SK-N-MC (cell line): Measurements from ENCODE around the gene ITGAD.

Experiments used
- DNase-seq: peaks from one replicate; pipeline ENCODE4 v3.0.0-alpha.2; 2011; ENCODE audit warnings: low read depth, low spot score
- H3K27ac ChIP-seq: fragments of 200-600 bp; sonication (generic); 2 replicates; pipeline ENCODE4 v1.5.1; 2016; ENCODE audit warnings: mixed run types
- H3K36me3 ChIP-seq: fragments of 200-600 bp; sonication (generic); 2 replicates; pipeline ENCODE4 v1.6.1; 2017; ENCODE audit warnings: antibody characterized with exemption, low read length, mixed read lengths; ENCODE audit not compliant: insufficient read depth
- H3K4me3 ChIP-seq: fragments of 200-600 bp; sonication (generic); 2 replicates; pipeline ENCODE4 v1.5.1; 2016
- H3K9ac ChIP-seq: fragments of 200-600 bp; sonication (generic); 2 replicates; pipeline ENCODE4 v1.8.0; 2017; ENCODE audit warnings: mixed run types, mixed read lengths; ENCODE audit not compliant: insufficient read length
- H3K9me3 ChIP-seq: fragments of 200-600 bp; sonication (generic); 2 replicates; pipeline ENCODE4 v1.6.1; 2017; ENCODE audit warnings: low read depth, mild to moderate bottlenecking, antibody characterized with exemption, low read length, moderate library complexity, mixed read lengths
- EZH2 ChIP-seq: fragments of 200-600 bp; sonication (generic); IDR thresholded peaks from one replicate; pipeline ENCODE4 v1.6.1; 2017; ENCODE audit warnings: antibody characterized with exemption
- FOXP2 ChIP-seq: optimal IDR thresholded peaks from 2 replicates; pipeline ENCODE3; 2011; ENCODE audit warnings: mild to moderate bottlenecking, moderate library complexity; ENCODE audit not compliant: insufficient read depth; ENCODE audit errors: extremely low read length, control extremely low read depth
- POLR2AphosphoS5 ChIP-seq: IDR thresholded peaks from 2 replicates; pipeline ENCODE4 v1.6.1; 2012; ENCODE audit warnings: mild to moderate bottlenecking, low read depth, low read length, borderline replicate concordance

The ITGAD gene

DNA sequence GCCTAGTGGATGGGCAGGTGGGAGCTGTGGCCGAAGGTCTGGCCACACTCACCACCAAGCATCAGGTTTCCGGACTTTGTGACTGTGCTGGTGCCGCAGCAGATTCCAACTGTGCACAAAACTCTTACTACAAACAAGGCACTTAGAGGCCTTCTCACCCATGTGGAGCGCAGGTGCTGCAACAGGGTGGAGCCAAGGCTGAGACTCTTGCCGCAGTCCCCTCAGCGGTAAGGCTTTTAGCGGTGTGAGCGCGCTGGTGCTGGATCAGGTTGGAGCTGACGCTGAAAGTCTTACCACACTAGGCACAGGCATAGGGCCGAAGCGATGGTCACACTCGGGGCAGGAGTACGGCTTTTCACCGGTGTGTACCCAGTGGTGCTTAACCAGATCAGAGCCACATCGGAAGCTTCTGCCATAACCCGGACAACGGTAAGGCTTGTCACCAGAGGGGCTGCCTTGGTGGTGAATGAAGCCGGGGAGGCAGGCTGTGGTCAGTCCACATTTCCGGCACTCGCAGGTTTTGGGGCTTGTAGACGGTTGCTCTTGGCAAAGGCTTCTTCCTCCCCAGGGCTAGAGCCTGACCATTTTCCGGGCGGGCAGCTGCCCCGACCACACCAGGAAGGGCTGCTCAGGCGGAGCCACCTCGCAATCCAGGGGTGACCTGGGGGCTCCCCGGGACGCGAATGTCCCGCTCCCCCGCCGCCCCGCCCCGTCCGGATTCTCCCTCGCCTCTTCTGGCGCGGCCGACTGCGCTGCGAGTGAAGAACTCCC, 65.1 kb downstream of the ITGAD start:
- Histone ChIP-seq H3K36me3 (0 out of 2 replicates have a peak, but pooled peaks cover 3% of the 10 kb centered on the region), H3K4me3 (peak overlapping the region; percentile 97), H3K9me3 (no peaks in the 10 kb centered on the region), H3K27ac (peak overlapping the region; percentile 98), H3K9ac (peak overlapping the region; percentile 96)
- TF ChIP-seq POLR2AphosphoS5: no peak
- no peak for TF ChIP-seq EZH2
- TF ChIP-seq FOXP2: no peak
- DNase-seq: no peak

DNA sequence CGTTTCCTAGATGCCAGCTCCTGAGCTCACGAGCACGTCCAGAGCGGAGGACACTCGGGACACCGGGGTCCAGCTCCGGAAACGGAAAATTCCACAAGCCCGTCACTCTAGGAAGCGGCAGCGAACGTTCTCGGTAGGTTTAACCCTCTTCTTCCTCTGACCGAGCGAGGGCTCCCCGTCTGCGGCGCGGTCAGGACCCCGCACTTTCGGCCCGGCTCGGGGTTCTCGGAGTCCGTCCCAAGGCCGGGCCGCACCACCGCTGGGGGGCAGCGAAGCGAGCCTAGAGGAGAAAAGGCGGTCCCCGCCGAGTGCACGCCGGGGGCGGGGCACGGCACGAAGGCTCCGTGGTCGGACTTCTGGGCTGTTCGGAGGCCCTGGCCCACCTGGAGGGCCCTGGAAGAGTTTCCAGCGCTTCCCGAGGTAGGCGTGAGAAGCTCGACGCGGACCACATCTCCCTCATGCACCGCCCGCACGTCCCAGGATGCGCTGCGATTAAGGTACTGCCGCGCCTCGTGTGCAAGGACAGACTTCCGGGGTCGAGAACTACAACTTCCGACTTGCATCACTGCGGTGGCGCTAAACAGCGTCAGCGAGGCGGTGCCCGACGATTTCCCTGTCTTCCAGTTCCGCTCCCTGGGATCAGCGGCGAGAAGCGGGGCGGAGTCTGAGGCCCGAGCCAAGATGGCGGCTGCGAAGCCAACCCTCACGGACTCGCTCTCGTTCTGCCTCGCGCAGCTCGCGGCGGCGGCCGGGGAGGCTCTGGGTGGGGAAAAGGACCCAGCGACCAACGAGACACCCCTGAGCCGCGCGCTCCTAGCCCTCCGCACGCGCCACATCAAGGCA, 65.9 kb downstream of the ITGAD start, which contains the start of gene ARMC5:
Gene ARMC5, plus strand, starts transcription at position 658 of the 843 bp plus-strand sequence. Its CDS starts 24 bp downstream, at position 682.
- 0 out of 2 replicates have a peak, but pooled peaks cover 3% of the 10 kb centered on the region for H3K36me3 ChIP-seq
- peak within 1 kb of the TSS; percentile 96 for H3K9ac ChIP-seq
- no peaks in the 10 kb centered on the region for H3K9me3 ChIP-seq
- H3K27ac ChIP-seq: peak within 1 kb of the TSS; percentile 98
- TF ChIP-seq POLR2AphosphoS5 (peak; percentile 78), FOXP2 (peak; percentile 76), EZH2 (no peak)
- H3K4me3 ChIP-seq: peak within 1 kb of the TSS; percentile 97
- peak; percentile 85 for DNase-seq

DNA sequence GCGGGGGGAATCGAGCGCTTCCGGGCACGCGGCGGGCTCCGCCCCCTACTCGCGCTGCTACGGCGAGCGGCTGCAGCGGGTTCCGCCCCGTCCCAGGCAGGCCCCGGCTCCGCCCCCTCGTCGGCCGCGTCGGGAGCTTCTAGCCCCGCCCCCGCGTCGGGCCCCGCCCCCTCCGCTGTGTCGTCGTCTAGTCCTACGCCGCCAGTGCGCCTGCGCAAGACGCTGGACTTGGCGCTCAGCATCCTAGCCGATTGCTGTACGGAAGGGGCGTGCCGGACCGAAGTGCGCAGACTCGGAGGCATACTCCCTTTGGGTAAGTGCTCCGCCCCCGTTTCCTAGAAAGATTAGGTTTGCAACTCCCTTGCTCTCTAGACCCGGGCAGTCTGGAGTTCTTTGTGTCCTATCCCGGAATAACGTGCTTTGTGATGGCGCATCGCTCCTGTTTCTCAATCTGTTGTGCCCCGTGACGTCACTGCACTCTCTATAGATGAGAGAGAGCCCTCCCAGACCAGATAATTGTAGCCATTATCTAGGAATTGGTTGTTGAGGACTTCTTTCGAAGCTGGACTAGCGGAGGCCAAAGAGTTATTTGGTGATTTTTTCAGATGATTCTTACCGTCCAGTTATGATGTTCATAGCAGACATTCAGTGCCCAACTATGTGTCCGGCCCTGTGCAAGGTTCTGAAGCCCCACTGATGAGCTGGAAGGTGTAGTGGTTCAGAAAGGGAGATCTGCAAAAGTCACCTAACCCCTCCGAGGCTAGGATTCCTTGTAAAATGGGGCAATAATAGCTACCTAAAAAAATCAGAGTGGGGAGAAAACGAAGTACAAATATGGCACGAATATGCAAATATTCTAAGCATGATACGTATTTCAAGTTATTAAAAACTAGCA, 66.8 kb downstream of the ITGAD start:
- Histone ChIP-seq H3K36me3 (0 out of 2 replicates have a peak, but pooled peaks cover 3% of the 10 kb centered on the region), H3K9ac (peak overlapping the region; percentile 96), H3K4me3 (peak overlapping the region; percentile 97), H3K27ac (peak overlapping the region; percentile 98), H3K9me3 (no peaks in the 10 kb centered on the region)
- peak; percentile 95 for DNase-seq
- peak; percentile 44; the same call in 1 of the 2 replicates for TF ChIP-seq POLR2AphosphoS5
- no peak for TF ChIP-seq EZH2
- TF ChIP-seq FOXP2: peak; percentile 6

DNA sequence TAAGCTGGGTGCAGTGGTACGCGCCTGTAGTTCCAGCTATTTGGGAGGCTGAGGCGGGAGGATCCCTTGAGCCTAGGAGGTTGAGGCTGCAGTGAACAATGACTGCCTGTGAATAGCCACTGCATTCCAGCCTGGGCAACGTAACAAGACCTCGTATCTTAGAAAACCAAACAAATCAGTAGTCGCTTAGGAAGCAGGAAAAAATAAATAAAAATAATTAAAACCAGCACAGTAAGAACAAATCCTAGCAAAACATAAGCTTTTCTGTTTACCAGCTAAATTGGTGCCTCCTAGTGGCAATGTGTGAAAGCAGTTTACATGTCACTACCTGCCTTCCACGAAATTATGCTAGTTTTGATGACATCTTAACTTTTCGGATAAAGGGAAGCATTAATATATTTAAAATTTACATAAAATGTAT, 67.5 kb downstream of the ITGAD start:
- H3K9ac ChIP-seq: no peak overlapping the region
- peak overlapping the region; percentile 97 for H3K4me3 ChIP-seq
- H3K36me3 ChIP-seq: 0 out of 2 replicates have a peak, but pooled peaks cover 3% of the 10 kb centered on the region
- no peak for DNase-seq
- TF ChIP-seq EZH2 (no peak), POLR2AphosphoS5 (no peak), FOXP2 (no peak)
- 0 out of 2 replicates have a peak overlapping the region, but pooled peaks have one; percentile 43 for H3K27ac ChIP-seq
- no peaks in the 10 kb centered on the region for H3K9me3 ChIP-seq

- TF ChIP-seq EZH2 (no peak), POLR2AphosphoS5 (no peak), FOXP2 (no peak)
- Histone ChIP-seq H3K4me3 (no peak overlapping the region), H3K27ac (no peak overlapping the region), H3K9ac (no peak overlapping the region), H3K36me3 (0 out of 2 replicates have a peak, but pooled peaks cover 3% of the 10 kb centered on the region), H3K9me3 (no peaks in the 10 kb centered on the region)
- no peak for DNase-seq
These were observed 68.2 kb downstream of the ITGAD start for GRCh38 chr16:31461201-31461920.

GRCh38 chr16:31461921-31462804, 69.0 kb downstream of the ITGAD start:
- Histone ChIP-seq H3K9ac (no peak overlapping the region), H3K27ac (no peak overlapping the region), H3K9me3 (no peaks in the 10 kb centered on the region), H3K4me3 (no peak overlapping the region), H3K36me3 (0 out of 2 replicates have a peak, but pooled peaks cover 3% of the 10 kb centered on the region)
- no peak for DNase-seq
- TF ChIP-seq FOXP2 (no peak), POLR2AphosphoS5 (no peak), EZH2 (no peak)
